Neural progenitor cell (in vitro differentiated cells): ENCODE results near the gene KANK3.

ENCODE experiments used
- CTCF ChIP-seq: fragments of 200-600 bp; sonication (generic); IDR thresholded peaks from 2 replicates; pipeline ENCODE4 v1.5.1; 2017; ENCODE audit warnings: antibody characterized with exemption, mild to moderate bottlenecking
- EZH2 ChIP-seq: fragments of 200-600 bp; sonication (generic); IDR thresholded peaks from 2 replicates; pipeline ENCODE4 v1.6.1; 2017; ENCODE audit warnings: antibody characterized with exemption, mild to moderate bottlenecking, moderate library complexity
- EZH2phosphoT487 ChIP-seq: fragments of 200-600 bp; sonication (generic); IDR thresholded peaks from 2 replicates; pipeline ENCODE4 v1.6.1; 2017; ENCODE audit warnings: antibody characterized with exemption

GRCh38 chr19:8367327-8368001 is 24.4 kb upstream of the KANK3 start:
- no peak for TF ChIP-seq CTCF
- no peak for TF ChIP-seq EZH2
- TF ChIP-seq EZH2phosphoT487: no peak
